Activated T-helper 1 cell treated with anti-CD3 and anti-CD28 coated beads, Interleukin-12 subunit alpha, Interleukin-12 subunit beta, Interleukin-2, Interleukin-4 antibody, amounts not matched to agents 30 ng/mL and 10 ng/mL and 1 ng/mL, durations not matched to agents 14 hours and 24 hours and 36 hours (primary cell): ENCODE results near the gene TSSK1B. TPM values are rescaled to one million over a fixed set of nuclear protein-coding genes. Genes with fewer than 3 reads are reported as not detected.

Experiments
- DNase-seq: peaks from one replicate; pipeline ENCODE4 v3.0.0; 2021; ENCODE audit warnings: low spot score
- H3K27ac Mint-ChIP-seq: one replicate; pipeline ENCODE4 v1.8.0; 2021; ENCODE audit warnings: mild to moderate bottlenecking, mixed read lengths
- H3K27me3 Mint-ChIP-seq: one replicate; pipeline ENCODE4 v1.8.0; 2022; ENCODE audit warnings: mild to moderate bottlenecking, moderate library complexity, mixed read lengths; ENCODE audit not compliant: insufficient read depth
- H3K36me3 Mint-ChIP-seq: one replicate; pipeline ENCODE4 v1.8.0; 2021; ENCODE audit warnings: low read depth, mixed read lengths
- H3K4me1 Mint-ChIP-seq: one replicate; pipeline ENCODE4 v1.8.0; 2021; ENCODE audit warnings: low read depth, mixed read lengths
- H3K4me3 Mint-ChIP-seq: one replicate; pipeline ENCODE4 v1.8.0; 2021; ENCODE audit warnings: mild to moderate bottlenecking, moderate library complexity, mixed read lengths
- H3K9me3 Mint-ChIP-seq: one replicate; pipeline ENCODE4 v1.8.0; 2021; ENCODE audit warnings: mixed read lengths
- intact Hi-C: fragments of 100-400 bp; cut with micrococcal nuclease; formaldehyde crosslinking; loops from one replicate; pipeline ENCODE4 v1.15.1; 2024
- total RNA-seq: library from RNA; stranded (reverse); gene quantifications from 2 replicates; pipeline ENCODE4 v1.2.3, GENCODE V29; 2022

The TSSK1B gene
- total RNA-seq, 1 donor from 2014 or later = not detected

- H3K27me3 Mint-ChIP-seq = peaks cover 26% of the 10 kb centered on the region
- intact Hi-C loops = no loop called here
- no peaks in the 10 kb centered on the region for H3K36me3 Mint-ChIP-seq
- no peak overlapping the region for H3K4me3 Mint-ChIP-seq
- no peaks in the 10 kb centered on the region for H3K9me3 Mint-ChIP-seq
- H3K4me1 Mint-ChIP-seq = no peaks in the 10 kb centered on the region
- DNase-seq = no peak
- H3K27ac Mint-ChIP-seq = no peak overlapping the region
These were observed 45.7 kb downstream of the TSSK1B start for GRCh38 chr5:113389116-113389515.

- no peak overlapping the region for H3K27ac Mint-ChIP-seq
- intact Hi-C loops = no loop called here
- no peak overlapping the region for H3K4me3 Mint-ChIP-seq
- no peaks in the 10 kb centered on the region for H3K4me1 Mint-ChIP-seq
- peaks cover 25% of the 10 kb centered on the region for H3K27me3 Mint-ChIP-seq
- H3K36me3 Mint-ChIP-seq = no peaks in the 10 kb centered on the region
- no peak for DNase-seq
- no peaks in the 10 kb centered on the region for H3K9me3 Mint-ChIP-seq
These were observed 46.9 kb downstream of the TSSK1B start for GRCh38 chr5:113387844-113388243.

GRCh38 chr5:113384782-113385285 lies 50.0 kb downstream of the TSSK1B start:
- DNase-seq = no peak
- peaks cover 28% of the 10 kb centered on the region for H3K27me3 Mint-ChIP-seq
- H3K4me1 Mint-ChIP-seq = peaks cover 14% of the 10 kb centered on the region
- no peaks in the 10 kb centered on the region for H3K36me3 Mint-ChIP-seq
- H3K9me3 Mint-ChIP-seq = no peaks in the 10 kb centered on the region
- H3K27ac Mint-ChIP-seq = no peak overlapping the region
- intact Hi-C loops = no loop called here
- no peak overlapping the region for H3K4me3 Mint-ChIP-seq

- intact Hi-C loops = no loop called here
- Mint-ChIP-seq H3K36me3 (no peaks in the 10 kb centered on the region), H3K27ac (no peak overlapping the region), H3K27me3 (peaks cover 26% of the 10 kb centered on the region), H3K4me1 (peaks cover 28% of the 10 kb centered on the region), H3K4me3 (no peak overlapping the region), H3K9me3 (no peaks in the 10 kb centered on the region)
- DNase-seq = no peak
These were observed 52.1 kb downstream of the TSSK1B start for GRCh38 chr5:113382731-113383130.

Other genes starting within 250 kb of the TSSK1B start
- gene MCC, start 53.5 kb upstream of the TSSK1B start, total RNA-seq = 0.88 and 1.3 TPM in 2 replicates
- 26.0 and 27.5 TPM in 2 replicates for gene YTHDC2, start 78.7 kb upstream of the TSSK1B start, total RNA-seq